Subcutaneous adipose tissue (tissue), 4 donors: ENCODE results near the gene PDCD7. TPM values are rescaled to one million over a fixed set of nuclear protein-coding genes. Genes with fewer than 3 reads are reported as not detected.

ENCODE experiments used
- CTCF ChIP-seq: fragments of 450-650 bp; IDR thresholded peaks from one replicate; pipeline ENCODE4 v1.5.1; 2016; ENCODE audit warnings: low read depth, mild to moderate bottlenecking, control low read depth, antibody characterized with exemption, moderate library complexity
- total RNA-seq, 4 donors: library from RNA; depleted of rRNA; stranded (reverse); fragments of >200 nt; gene quantifications; one replicate each; pipeline ENCODE4 v1.1.0, GENCODE V29; 2016

The PDCD7 gene
- total RNA-seq, 4 donors from 2014 or later: 11.9 to 21.1 (median 17.9) TPM

- TF ChIP-seq CTCF: no peak
Observed at GRCh38 chr15:65172531-65172930, 38.9 kb upstream of the PDCD7 start.

DNA sequence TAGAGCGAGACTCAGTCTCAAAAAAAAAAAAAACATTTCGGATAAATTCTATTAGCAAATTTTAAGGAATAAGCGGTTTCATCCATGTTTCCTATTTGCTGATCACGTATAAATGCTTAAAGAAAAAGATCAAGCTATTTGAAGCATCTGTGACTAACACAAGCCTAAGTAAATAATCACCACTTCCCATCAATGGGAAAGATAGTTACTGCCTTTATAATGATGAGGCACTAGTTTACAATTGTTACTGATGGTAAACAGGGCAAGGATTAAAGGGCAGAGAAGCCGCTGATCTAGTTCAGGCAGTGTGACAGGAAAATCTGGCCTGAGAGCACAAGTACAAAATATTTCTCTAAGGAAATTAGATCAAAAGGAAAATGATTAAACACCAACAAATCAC, 37.8 kb upstream of the PDCD7 start:
- no peak for TF ChIP-seq CTCF

DNA sequence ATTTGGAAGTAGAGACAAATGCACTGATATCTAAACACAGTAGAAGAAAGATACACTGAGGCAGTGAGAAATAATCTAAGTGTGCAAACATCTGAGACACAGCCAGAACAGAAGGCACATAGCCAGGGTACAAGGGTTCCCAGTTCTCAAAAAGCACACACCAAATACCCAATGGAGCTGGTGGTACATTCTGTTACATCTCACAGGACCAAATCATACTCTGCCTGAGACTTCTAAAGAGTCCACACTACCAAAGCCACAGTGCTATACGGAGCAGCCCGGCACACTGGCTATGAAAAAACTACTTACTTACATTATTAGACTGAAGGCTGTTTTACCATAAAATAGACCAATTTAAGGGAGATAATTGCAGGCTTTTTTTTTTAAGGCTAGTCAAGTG, 32.3 kb upstream of the PDCD7 start:
- no peak for TF ChIP-seq CTCF

- no peak for TF ChIP-seq CTCF
Observed at GRCh38 chr15:65164139-65164538, 30.5 kb upstream of the PDCD7 start.

DNA sequence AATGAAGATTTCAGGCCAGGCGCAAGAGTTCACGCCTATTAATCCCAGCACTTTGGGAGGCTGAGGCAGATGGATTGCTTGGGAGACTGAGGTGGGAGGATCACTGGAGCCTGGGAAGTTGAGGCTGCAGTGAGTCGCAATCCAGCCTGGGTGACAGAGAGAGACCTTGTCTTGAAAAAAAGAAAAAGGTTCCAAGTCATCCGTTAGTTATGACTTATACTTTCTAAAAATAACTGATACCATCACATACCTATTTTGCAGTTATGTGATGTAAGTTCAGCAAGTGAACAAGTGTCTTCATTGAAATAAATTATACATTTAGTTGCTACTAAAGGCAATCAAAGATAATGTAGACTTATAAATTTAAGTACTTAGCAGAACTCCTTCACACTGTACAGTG, 29.4 kb upstream of the PDCD7 start:
- TF ChIP-seq CTCF: no peak

- no peak for TF ChIP-seq CTCF
Observed at GRCh38 chr15:65156692-65157091, 23.1 kb upstream of the PDCD7 start.

GRCh38 chr15:65154720-65155119, 21.1 kb upstream of the PDCD7 start:
- TF ChIP-seq CTCF: no peak

DNA sequence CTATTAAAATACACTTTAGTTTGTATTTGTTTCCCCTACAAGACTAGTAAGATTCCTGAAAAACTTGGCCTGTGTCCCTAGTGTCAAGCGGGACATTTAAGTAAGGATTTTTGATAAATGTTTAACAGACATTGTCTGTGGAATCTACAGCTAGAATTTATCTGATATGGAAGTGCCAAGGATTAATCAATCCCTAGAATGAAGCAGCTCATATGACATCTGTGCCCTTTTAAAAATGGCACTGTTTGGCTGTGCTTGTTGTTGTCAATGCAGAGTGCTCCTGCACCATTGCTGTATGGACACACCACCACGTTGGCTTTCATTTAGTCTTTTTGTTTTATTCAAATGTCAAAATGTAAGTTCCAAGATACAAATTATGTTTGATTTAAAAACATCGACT, 14.3 kb upstream of the PDCD7 start:
- no peak for TF ChIP-seq CTCF
